Hematopoietic multipotent progenitor cell treated with erythropoietin and hydrocortisone succinate and interleukin-3 and kit ligand, for 15 days (in vitro differentiated cells): ENCODE measurements around the gene PPP1R8.

Experiments used
- DNase-seq: peaks from one replicate; pipeline ENCODE4 v3.0.0-alpha.2; 2015; ENCODE audit warnings: low spot score

Gene PPP1R8

GRCh38 chr1:27894521-27894920, 63.9 kb downstream of the PPP1R8 start:
- DNase-seq: no peak
